GM19397 (cell line): ENCODE results near the gene PXYLP1.
"Not testable (repeated sequence)": the region's sequence is repeated elsewhere in the genome, so short reads cannot be mapped to it uniquely, and the experiment has no call there.

Source experiments
- ATAC-seq: cut with Tn5 transposase; IDR thresholded peaks from one replicate; pipeline ENCODE4 v1.9.1; 2021; ENCODE audit warnings: mild to moderate bottlenecking, moderate library complexity; ENCODE audit not compliant: unreplicated experiment

The PXYLP1 gene

DNA sequence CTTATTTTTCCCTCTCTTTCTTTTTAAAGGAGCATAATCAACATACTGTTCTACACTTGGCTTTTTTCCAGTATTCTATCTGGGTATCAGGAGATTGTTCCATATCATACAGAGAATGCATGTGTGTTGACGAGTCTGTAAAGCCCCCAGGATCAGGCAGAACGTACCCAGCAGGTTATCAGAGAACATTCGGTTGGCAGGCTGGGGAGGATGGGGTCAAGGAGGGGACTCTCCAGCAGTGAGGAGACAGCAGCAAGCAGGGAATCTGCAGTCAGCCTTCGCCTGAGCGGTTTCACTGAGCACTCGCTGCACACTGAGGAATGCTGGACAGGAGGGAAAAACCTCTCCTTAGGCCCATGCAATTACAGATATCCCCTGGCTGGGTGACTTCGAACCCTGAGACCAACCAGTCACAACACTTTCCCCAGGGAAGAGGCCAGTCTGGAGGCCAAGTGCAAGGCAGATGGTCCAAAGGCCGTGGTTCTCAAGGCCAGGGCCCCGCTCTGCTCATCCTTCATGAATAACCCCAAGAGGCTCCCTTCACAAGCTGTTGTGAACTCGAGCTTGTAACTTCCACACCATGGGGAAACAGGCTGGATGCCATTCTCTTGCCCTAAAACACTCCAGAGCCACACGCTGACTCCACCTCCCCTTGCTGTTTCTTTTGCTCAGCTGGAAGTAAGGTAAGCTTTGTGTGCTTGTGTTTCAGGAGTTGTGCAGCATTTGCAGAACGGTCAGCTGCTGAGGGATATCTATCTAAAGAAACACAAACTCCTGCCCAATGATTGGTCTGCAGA is 60.1 kb downstream of the PXYLP1 start:
- ATAC-seq: no peak

DNA sequence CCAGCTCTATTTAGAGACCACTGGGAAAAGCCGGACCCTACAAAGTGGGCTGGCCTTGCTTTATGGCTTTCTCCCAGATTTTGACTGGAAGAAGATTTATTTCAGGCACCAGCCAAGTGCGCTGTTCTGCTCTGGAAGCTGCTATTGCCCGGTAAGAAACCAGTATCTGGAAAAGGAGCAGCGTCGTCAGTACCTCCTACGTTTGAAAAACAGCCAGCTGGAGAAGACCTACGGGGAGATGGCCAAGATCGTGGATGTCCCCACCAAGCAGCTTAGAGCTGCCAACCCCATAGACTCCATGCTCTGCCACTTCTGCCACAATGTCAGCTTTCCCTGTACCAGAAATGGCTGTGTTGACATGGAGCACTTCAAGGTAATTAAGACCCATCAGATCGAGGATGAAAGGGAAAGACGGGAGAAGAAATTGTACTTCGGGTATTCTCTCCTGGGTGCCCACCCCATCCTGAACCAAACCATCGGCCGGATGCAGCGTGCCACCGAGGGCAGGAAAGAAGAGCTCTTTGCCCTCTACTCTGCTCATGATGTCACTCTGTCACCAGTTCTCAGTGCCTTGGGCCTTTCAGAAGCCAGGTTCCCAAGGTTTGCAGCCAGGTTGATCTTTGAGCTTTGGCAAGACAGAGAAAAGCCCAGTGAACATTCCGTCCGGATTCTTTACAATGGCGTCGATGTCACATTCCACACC is 60.9 kb downstream of the PXYLP1 start:
- ATAC-seq: no peak

DNA sequence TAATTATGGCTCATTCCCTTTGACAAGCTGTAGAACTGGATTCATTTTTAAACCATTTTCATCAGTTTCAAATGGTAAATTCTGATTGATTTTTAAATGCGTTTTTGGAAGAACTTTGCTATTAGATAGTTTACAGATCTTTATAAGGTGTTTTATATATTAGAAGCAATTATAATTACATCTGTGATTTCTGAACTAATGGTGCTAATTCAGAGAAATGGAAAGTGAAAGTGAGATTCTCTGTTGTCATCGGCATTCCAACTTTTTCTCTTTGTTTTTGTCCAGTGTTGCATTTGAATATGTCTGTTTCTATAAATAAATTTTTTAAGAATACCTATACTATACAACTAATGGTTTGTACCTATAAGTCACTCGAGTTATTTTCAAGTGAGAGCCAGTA is 62.7 kb downstream of the PXYLP1 start:
- no peak for ATAC-seq

DNA sequence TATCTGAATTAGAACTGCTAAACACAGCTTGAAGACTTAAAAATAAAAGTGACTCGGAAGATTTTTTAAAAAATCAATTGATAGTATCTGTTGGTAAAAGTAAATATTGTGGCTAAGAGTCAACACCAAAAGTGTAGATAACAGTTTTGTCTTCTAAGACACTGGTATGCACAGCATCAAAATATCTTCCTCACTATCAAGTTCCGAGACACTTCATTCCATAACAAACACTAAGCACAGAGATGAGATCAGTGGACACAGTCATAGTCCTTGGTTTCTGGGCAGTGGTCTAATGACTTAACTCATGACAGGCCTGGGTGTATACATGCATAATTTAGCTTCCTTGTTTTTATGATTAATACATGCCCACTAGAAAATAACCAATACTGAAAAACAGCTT is 63.2 kb downstream of the PXYLP1 start:
- ATAC-seq: no peak

DNA sequence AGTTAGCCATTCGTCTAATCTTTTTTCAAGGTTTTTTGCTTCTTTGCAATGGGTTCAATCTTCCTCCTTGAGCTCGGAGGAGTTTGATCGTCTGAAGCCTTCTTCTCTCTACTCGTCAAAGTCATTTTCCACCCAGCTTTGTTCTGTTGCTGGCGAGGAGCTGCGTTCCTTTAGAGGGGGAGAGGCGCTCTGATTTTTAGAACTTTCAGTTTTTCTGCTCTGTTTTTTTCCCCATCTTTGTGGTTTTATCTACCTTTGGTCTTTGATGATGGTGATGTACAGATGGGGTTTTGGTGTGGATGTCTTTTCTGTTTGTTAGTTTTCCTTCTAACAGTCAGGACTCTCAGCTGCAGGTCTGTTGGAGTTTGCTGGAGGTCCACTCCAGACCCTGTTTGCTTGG is 68.8 kb downstream of the PXYLP1 start:
- not testable (repeated sequence) for ATAC-seq

DNA sequence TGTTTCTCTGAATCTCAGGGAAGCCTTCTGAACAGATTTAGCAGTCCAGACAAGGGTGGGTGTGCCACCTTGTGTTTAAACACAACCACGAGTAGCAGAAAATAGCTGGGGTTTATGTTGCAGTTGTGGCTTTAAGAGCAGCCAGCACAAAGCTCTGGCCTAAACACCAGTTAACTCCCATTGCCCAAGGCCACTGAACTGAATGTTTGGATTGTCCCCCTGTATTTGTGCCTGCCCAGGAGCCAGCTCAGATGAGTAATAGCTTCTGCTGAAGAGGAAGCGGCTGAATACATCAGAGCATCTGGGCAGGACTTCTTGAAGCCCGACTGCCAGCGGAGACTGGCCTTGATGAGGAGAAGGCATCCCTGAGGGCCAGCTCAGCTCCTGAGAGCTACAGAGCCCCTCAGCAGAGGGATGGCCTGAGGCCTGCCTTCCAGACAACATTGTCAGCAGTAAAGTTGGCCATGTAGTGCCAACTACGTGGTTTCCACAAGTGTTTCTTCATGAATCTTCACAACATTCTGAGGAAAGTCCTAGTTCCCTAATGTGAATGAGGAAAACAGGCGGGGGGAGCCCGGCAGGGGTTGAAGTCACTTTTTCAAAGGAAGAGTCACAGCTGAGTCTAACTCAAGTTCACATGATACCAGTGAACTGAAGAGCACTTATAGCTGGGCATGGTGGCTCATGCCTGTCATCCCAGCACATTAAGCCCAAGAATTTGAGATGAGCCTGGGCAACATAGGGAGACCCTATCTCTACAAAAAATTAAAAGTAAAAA is 70.9 kb downstream of the PXYLP1 start:
- no peak for ATAC-seq

DNA sequence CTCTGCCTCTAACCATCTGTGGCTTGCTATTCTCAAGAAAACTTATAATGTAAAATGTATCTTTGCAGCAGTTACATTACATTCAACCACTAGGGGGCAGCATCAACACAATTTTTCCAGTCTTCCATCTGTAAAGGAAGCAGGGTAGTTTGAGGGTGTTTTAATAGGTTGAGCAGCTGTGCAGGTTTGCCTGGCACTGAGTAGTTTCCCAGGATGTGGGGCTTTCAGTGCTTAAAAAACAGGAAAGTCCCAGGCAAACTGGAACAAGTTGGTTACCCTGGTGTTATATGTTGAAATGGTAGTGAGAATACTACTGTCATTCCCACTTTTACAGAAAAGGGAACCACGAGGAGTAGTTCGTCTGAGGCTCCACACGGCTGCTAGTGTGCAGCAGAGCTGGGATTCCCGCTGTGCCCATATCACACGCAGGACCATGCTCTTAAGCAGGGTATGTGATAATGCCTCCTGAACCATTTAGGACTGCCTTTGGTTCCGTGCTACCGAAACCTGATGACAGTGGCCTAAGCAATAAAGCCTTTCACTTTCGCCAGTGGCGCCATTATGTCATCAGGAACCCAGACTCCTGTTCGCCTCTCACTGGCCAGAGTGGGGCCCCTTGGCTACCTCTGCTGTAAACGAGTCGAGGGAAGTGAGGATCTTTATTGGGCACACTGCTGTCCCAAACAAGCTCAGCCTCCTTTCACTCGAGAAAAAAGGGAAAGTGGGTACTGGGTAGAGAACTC is 72.0 kb downstream of the PXYLP1 start:
- ATAC-seq: peak; percentile 54

DNA sequence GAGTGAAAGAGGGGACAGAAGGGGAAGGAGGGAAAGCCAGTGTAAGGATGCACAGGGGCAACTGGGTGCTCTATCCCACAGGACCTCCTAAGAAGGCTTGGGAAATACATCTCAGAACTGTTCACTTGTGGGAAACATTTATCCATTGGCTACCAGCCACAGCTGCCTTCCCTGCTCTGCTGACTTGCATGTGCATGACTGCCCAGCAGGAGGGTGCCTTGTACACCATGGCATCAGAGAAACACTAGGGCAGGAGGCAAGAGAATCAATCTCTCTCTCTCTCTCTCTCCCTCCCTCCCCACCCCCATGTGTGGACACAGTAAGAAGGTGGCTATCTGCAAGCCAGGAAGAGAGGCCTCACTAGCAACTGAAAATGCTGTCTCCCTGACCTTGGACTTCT is 73.8 kb downstream of the PXYLP1 start:
- ATAC-seq: no peak

DNA sequence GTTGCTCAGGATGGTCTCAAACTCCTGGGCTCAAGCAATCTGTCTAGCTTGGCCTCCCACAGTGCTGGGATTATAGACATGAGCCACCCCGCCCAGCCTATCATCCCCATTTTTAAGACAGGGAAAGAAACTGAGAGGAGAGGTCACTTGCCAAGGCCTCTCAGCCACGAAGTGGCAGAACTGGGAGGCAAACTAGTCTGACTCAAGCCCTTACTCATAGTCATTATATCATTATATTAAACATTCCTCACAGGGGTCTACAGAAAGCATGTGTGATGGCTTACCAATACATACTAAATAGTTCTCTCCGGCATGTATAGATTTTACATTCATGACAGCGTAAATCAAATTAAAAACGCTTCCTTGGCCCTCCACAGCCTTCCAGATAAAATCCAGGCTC is 74.7 kb downstream of the PXYLP1 start:
- ATAC-seq: no peak

DNA sequence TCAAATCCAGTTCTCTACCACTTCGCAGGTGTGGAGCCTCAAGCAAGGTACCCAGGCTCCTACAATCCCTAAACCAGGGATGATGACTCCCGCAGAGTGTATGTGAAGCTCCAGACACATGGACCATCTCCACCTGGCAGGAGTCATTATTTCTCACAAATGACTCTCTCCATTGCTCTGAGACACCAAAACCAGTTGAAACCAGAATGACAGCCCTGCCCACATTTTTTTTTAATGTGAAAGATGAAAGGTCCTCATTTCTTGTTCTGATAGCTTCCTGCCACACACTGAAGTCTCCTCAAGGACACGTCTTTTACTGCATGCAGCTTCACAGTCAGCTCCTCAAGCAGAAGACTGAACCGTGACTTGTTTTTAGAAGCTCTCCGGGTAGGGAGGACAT is 75.3 kb downstream of the PXYLP1 start:
- ATAC-seq: no peak

DNA sequence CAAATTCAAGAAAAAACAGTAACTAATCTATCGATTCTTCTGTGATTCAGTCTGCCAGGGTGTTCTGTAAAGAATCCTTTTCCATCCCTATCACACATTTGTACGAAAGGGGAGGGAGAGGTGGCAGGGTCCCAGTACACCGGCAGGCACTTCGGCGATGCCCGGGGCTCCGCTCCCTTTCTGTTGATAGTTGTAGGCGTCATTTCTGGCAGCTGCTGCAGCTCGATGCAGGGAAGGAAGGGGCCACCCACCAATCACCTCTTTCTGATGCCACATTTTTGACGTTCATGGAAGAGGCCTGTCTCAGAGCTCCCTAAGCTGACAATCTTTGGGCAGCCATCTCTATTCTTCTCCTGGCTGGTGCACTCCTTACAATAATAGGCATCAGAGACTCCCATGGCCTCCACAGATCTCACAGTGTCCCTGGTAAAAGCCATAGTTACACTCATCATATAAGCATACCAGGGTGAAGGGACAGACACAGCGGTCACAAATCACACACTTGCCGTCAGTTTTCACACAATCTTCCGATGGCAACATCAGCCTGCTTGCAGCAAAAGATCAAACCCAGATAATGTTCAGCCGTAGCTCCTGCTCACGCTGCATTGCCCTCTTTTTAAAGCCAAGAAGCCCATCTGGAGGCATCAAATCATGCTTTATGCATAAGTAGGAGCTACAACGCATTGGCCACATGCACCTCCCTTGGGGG is 75.9 kb downstream of the PXYLP1 start:
- no peak for ATAC-seq

DNA sequence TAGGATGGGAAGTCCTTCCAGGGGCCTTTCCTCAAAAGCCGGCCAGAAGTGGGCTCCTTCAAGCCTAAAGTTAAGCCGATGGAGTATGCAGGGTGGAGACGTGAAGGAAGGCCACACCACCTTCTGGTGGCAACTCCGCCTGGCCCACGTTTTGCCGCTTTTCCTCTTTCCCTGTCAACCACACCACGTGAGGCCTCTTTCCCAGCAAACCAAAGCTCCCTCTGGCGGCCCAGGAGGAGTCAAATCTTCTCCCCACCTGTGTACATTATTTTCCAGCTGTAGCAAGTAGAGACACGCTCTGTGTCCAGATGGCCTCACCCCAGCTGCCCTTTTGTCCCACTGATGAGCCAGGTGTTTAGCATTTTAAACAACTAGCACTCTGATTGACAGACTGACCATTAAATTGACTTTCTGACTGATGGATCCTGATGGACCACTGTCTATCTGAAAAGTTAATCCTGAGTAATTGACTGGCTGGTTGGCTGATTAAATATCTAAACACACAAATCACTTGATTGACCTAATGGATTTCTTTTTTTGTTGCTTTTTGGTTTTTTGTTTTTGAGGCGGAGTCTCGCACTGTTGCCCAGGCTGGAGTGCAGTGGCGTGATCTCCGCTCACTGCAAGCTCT is 77.1 kb downstream of the PXYLP1 start:
- no peak for ATAC-seq

DNA sequence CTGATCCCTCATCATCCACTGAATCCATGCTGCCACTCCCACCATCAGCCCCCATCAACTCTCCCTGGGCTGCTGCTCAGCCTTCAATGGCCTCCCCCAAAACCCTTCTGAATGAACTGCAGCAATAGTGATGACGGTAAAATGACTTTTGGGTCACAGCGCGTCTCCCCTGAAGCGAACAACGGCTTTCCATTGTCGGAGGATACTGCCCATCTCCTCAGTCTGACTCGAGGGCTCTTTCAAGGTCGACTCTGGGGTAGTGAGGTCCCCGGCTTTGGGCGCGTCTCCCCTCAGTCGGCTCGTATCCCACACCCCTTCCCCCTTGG is 79.5 kb downstream of the PXYLP1 start:
- no peak for ATAC-seq

DNA sequence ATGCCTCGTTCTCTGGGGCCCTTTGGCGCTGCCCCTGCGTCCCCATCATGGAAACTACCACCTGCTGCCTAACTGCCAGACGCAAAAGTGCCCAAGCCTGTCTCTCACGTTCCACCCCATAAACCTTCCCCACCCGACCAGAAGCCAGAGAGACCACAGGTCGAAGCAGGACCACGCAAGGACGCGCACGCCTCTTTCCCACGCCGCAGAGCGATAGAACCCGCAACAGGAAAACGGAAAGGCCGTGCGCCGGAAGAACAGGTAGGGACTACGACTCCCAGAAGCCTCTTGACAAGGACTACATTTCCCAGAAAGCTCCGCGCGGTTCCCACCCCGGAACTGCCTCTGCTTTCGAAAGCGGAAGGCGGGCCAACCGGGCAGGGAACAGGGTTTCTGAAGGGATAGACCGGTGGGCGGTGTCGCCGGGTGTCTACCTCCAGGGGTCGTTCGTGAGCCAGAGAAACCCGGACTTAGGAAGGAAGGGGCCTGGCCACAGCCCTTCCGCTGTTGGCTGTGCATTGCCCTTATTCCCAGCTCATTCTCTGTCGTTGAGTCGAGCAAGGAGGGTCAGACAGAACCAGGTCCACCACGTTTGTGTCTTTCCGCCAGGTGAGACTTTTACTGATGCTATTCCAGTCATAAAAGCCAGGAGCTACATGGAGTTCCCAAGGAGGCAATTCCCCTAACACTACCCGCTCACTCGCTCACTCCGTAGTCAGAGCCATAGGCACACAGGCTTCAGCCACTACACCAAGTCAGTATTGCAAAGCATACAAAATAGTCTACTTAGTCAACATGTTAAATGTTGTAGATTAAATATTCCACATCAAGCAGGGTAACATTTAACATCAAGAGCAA is 80.1 kb downstream of the PXYLP1 start:
- ATAC-seq: peak; percentile 99

DNA sequence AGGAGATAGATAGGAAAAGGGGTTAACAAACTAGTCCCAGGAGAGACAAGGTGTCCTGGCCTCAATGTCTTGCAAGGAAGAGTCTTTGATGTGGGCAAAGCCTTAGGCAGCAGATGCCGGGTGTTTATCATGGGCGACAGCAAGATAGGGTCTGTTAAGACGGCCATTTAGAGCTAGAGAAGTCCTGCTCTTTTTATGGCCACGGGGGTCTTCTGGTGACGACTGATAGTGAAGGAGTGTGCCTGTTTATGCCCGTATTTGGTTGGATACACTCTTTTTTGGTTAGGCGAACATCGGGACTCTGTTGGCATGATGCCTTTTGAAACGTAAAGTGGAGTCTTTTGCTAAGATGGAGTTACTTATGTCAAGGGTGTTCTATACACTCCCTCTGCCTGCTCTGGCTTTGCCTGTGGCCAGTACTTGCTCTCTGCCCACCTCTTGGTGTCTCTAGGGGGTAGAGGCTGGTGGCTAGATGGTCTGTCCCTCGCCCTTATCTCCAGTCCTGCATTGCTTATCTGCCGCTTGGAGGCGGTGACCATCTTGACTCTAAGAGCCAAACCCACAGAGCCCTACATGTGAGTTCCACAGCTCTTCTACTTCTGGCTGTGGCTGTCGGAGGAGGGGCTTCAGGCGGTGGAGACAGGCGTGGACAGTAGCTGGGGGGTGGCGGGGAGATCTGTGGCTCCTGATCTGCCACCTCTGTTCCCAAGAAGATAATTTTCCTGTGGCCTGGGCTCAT is 80.9 kb downstream of the PXYLP1 start:
- no peak for ATAC-seq

DNA sequence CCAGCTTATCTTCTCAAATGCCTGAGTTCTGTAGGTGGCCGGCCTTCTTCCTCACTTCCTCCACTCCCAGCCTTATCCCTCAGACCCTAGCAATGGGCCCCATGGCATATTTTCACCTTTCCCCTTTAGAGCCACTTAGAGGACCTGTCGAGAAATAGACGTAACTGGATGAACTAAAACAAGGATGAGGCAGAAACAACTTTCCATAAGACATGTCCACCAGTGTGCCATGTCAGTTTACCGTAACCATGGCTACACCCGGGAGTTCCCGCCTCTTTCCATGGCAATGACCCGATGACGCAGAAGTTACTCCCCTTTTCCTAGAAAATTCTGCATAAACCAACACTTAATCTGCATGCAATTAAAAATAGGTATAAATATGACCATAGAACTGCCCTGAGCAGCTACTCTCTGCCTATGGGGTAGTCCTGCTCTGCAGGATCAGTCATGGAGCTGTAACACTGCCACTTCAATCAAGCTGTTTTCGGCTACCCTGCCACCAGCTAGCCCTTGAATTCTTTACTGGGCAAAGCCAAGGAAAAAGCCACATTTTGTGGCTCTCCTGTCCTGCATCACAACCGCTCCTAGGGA is 81.6 kb downstream of the PXYLP1 start:
- no peak for ATAC-seq

DNA sequence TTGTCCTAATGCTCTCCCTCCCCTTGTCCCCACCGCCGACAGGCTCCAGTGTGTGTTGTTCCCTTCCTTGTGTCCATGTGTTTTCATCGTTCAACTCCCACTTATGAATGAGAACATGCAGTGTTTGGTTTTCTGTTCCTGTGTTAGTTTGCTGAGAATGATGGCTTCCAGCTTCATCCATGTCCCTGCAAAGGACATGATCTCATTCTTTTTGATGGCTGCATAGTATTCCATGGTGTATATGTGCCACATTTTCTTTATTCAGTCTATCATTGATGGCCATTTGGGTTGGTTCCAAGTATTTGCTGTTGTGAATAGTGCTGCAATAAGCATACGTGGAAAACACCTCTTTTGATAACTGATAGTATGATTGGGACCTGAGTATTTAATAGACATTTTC is 82.8 kb downstream of the PXYLP1 start:
- ATAC-seq: not testable (repeated sequence)

DNA sequence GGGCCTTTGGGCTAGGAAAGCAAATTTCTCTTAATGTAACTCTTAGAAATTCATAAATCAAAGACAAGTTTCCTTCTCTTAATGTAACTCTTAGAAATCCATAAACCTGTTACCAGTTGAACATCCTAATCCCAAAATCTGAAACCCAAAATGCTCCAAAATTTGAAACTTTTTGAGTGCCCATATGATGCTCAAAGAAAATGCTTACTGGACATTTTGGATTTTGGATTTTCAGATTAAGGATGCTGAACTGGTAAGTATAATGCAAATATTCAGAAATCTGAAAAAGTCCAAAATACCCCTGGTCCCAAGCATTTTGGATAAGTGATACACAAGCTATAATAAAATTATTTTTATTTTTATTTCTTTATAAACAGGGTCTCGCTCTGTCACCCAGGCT is 85.2 kb downstream of the PXYLP1 start:
- ATAC-seq: no peak
